GM23248 (cell line): ENCODE measurements around the gene TEPSIN.

ENCODE experiments used
- EZH2 ChIP-seq: fragments of 200-600 bp; sonication (generic); IDR thresholded peaks from 2 replicates; pipeline ENCODE4 v1.6.1; 2018; ENCODE audit warnings: antibody characterized with exemption, mild to moderate bottlenecking; ENCODE audit not compliant: insufficient read depth, poor library complexity, severe bottlenecking
- EZH2phosphoT487 ChIP-seq: fragments of 200-600 bp; sonication (generic); IDR thresholded peaks from 2 replicates; pipeline ENCODE4 v1.6.1; 2018; ENCODE audit warnings: antibody characterized with exemption, moderate library complexity, mild to moderate bottlenecking, low read depth; ENCODE audit not compliant: insufficient read depth

DNA sequence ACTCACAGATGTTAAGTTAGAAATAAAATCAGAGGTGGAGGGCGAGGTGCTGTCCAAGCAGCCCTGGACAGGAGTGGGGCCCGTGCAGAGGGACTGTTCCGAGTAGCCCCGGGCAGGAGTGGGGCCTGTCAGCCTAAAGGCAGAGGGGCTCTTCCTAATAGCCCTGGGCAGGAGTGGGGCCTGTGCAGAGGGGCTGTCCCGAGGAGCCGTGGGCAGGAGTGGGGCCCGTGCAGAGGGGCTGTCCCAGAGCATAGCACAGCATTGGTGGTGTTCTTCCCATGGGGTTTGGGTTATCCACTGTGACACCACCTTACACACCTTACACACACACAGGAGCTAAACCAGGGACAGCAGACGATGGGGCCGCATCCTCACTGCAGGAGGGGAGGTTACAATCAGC, 26.5 kb downstream of the TEPSIN start:
- TF ChIP-seq EZH2 = no peak
- TF ChIP-seq EZH2phosphoT487 = no peak
